Right hindlimb (tissue), 1 donor: ENCODE measurements around the gene IFNL4.
A peak's percentile ranks its signal among the peaks of the same experiment; 100 is the strongest.
"Not testable (repeated sequence)": the region's sequence is repeated elsewhere in the genome, so short reads cannot be mapped to it uniquely, and the experiment has no call there.

Source experiments
- DNase-seq: peaks from one replicate; pipeline ENCODE4 v3.0.0-alpha.2; 2018

Gene IFNL4

DNA sequence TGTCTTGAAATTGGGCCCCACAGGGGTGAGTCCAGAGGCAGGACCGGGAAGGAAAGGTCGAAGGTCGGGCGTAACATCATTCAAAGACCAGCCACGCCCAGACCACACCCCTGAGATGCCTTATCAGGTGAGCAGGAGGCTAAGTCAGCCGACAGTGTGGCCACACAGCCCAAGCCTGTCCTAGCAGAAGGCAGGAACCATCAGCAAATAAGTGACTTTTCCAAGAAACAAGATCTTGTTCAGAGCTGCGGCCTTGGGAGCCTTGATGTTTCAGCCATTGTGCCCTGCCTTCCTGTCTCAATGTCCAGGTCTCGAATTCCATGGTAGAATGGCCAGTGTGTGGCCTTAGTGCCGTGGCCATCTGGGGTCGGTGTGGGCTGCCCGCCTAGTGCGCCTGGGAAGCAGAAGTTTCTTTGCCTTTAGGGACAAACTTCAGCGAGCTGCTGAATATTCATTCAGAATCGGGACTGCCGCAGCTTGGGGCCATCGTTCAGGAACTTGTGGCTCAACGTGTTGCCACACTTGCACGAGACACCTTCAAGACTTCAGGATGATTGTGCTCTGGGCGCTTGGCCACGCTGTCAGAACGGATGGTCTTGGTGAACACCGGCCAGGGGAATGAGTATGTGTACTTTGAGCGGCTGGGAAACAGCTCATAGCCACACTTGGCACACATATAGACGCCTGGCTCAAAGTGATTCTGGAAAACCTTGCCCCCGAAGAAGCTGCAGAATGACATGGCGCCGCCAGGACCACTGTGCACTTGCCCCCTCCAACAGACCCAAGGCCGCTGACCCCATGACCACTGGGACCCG lies 6.1 kb upstream of the IFNL4 start:
- DNase-seq: no peak

DNA sequence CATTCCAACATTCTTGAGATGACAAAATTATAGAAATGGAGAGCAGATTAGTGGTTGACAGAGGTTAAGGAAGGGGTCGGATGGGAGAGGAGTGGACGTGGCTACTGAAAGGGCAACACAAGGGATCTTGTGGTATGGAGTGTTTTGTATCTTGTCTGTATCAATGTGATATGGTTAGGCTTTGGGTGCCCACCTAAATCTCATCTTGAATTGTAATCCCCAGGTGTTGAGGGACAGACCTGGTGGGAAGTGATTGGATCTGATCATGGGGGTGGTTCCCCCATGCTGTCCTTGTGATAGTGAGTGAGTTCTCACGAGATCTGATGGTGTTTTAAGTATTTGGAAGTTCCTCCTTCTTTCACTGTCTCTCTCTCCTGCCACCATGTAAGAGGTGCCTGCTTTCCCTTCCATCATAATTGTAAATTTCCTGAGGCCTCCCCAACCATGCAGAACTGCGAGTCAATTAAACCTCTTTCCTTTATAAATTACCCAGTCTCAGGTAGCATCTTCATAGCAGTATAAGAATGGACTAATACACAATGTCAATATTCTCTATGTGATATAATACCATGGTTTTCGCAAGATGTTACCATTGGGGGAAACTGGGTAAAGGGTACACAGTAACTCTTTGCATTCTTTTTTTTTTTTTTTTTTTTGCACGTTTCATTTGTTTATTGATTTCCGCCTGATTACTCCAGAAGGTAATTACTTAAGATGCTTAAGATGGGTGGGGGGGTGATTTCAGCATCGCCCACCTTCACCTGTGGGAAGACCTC lies 4.9 kb upstream of the IFNL4 start:
- DNase-seq: no peak

DNA sequence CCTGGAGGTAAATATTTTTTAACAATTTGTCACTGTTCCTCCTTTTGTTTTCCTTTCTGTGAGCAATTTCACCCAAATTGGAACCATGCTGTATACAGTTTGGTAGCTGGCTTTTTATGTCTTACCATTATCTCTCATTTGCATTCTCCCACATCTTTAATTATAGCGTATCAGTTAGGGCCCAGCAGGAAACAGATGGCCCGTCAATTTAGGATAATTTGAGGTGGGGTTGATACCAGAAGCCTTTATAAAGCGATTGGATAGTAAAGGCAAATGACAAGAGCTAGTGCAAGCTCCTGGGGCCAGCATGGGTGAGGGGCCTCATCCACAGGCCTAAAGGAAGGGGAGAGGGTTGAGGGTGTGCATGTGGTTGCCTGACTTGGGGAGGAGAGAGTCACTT lies 3.8 kb upstream of the IFNL4 start:
- no peak for DNase-seq

DNA sequence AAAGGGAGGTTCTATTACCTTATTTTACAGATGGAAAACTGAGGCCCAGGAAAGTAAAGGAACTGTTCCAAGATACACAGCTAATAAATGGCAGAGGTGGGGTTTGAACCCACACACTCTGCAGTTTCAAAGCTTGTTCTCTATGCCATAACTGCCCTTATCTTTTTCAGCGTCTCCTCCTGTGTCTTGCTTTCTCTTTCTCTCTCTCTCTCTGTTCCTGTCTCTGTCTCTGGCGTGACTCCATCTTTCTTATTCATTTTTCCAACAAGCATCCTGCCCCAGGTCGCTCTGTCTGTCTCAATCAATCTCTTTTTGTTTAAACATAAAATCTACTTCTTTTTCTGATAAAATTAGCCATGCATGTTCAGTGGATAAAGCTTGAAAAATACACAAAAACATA lies 3.2 kb upstream of the IFNL4 start:
- DNase-seq: no peak

DNA sequence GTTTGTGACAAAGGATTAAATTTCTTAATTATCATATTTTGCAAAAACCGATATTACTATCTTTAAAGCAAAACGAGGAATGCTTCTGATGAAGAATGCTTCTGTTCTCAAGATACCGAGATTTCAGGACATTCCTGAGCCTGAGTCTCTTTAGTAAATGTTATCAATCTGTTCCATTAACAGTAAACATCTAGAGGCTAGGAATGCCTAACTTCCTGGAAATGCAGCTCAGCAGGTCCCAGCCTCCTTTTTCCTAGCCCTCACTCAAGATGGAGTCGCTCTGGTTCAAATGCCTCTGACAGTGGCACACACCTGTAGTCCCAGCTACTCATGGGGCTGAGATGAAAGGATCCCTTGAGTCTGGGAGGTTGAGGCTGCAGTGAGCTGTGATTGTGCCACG lies 2.4 kb upstream of the IFNL4 start:
- no peak for DNase-seq

- DNase-seq: no peak
Observed at GRCh38 chr19:39247701-39248664, 673 bp downstream of the IFNL4 start.

DNA sequence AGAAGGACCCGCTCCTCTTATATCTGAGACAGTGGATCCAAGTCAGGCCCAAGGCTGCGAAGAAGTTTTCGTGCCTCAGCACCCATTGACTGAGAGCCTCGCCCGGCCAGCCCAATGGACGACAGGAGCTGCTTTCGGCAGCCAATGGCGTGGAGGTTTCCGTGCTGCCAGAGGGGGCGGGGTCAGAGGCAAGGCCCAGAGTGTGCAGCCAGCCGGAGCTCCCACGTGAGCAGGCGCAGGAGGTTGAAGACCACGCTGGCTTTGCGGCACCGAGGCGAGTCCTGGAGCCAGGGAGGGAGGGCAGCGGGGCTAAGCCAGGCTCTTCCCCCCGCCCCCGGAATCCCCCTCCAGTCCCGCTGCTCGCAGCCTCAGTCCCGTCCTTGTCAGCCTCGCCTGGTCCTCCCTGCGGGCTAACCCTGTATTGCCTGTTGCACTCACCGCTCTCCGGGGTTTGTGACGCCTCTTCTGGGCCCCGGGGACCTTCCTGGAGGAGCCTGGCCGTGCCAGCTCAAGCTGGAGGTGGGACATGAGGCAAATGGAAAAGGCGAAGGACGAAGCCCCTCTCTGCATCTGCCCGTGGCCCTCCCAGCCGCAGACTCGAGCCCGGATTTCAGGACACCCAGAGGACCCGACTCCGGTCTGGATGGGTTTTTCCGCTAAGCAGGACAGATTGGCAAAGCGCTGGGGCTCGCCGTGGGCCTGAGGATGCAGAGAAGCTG lies 1.5 kb downstream of the IFNL4 start:
- peak; percentile 60 for DNase-seq

DNA sequence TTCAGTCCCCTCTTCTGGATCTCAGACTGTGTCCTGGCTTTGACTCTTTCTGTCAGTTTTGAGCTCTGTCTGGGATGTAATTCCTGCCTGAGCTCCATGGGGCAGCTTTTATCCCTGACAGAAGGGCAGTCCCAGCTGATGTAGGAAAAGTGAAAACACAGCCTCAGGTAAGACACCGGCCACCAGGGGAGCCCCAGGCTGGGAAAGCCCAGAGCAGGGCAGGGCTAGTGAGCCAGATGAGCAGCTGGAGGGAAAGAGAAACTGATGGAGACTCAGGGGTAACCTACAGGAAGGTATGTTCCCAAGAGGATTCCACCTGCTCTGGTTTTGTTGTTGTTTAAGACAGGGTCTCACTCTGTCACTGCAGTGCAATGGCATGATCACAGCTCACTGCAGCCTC lies 3.5 kb downstream of the IFNL4 start:
- not testable (repeated sequence) for DNase-seq

DNA sequence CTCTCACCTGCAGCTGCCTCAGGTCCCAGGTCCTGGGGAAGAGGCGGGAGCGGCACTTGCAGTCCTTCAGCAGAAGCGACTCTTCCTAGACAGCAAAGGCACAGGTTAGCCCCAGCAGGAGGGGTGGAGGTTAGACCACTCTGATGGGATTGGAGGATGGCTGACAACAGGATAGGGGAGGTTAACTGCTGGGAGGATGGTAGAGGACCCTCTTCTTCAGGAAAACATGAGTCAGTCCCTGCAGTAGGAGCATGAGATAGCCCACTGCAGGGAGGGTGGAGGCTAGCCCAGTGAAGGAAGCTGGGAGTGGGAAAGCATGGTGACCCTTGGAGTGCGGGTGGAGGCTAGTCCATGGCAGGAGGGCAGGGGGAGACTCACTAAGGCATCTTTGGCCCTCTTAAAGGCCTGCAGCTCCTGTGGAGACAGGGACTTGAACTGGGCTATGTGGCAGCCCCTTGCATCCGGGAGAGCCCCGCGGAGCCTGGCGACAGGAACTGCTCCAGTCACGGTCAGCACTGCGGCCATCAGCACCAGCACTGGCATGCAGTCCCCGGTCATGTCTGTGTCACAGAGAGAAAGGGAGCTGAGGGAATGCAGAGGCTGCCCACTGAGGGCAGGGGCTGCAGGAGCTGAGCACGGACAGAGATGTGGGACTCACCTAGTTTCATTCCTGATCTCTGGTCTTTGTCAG lies 4.1 kb downstream of the IFNL4 start, which contains the start of gene IFNL3:
TSS of gene IFNL3 (minus strand) at position 597 of the 691 bp plus-strand sequence. CDS start at position 558, 39 bp downstream.
- DNase-seq: not testable (repeated sequence)

- not testable (repeated sequence) for DNase-seq
Observed at GRCh38 chr19:39243741-39244140, 4.9 kb downstream of the IFNL4 start.

- DNase-seq: no peak
Observed at GRCh38 chr19:39240421-39240820, 8.2 kb downstream of the IFNL4 start.

DNA sequence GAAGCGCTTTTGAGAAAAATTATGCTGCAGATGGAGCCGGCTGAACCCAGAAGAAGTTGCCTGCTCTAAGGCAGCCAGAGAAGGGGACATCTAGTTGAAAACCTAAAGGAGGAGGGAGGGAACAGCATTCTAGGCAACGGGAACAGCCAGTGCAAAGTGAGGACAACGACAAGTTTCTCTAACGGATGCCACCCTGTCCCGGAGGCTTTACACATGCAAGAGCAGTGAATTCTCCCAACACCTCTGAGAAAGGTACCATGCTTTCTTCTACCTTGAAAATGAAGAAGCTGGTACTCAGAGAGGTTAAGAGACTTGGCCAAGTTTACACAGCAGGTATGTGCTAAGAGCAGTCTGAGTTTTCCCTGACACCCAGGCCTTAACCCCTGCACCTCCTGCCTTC lies 9.7 kb downstream of the IFNL4 start:
- DNase-seq: no peak

DNA sequence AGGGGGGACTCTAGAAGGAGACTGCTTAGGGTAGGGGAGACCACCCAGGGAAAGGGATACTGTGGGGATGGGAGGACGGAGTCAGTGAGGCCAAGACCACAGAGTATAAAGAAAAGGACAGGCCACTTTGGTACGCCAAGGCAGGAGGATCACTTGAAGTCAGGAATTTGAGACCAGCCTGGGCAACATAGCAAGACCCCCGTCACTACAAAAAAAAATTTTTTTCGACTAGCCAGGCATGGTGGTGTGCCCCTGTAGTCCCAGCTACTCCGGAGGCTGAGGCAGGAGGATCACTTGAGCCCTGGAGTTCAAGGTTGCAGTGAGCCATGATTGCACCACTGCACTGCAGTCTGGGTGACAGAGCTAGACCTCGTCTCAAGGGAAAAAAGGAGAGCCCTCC lies 10.4 kb downstream of the IFNL4 start:
- no peak for DNase-seq

- DNase-seq: no peak
Observed at GRCh38 chr19:39237200-39238184, 11.2 kb downstream of the IFNL4 start.

GRCh38 chr19:39236527-39236926 lies 12.1 kb downstream of the IFNL4 start:
- no peak for DNase-seq

- no peak for DNase-seq
Observed at GRCh38 chr19:39232708-39233107, 15.9 kb downstream of the IFNL4 start.

GRCh38 chr19:39230096-39230764 lies 18.4 kb downstream of the IFNL4 start:
- DNase-seq: no peak

DNA sequence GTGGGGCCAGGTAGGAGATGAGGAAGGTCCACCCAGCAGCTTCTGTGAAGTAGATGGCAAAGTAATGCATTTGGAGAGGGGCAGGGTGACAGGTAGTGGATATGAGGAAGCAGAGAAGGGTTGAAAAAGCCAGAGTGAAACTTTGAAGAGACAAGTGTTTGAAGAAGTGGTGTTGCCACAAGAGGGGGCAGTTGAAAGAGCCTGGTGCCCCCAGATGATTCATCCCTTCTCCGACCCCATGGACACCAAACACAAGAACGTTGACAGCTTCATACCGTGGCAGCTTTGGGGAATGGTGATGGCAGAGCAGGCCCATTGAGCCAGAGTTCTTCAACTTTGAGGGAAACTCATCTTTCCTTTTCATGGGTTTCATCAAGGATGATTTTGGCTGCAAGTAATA lies 23.7 kb downstream of the IFNL4 start:
- no peak for DNase-seq

- peak; percentile 40 for DNase-seq
Observed at GRCh38 chr19:39223703-39224279, 24.9 kb downstream of the IFNL4 start.
